Right cardiac atrium (tissue), 5 donors: ENCODE results near the gene SERPINA6. TPM values are rescaled to one million over a fixed set of nuclear protein-coding genes. Genes with fewer than 3 reads are reported as not detected.
"Not testable (repeated sequence)": the region's sequence is repeated elsewhere in the genome, so short reads cannot be mapped to it uniquely, and the experiment has no call there.

Source experiments
- ATAC-seq, 2 donors: fragments of 200-7000 bp; cut with Tn5 transposase; one replicate each; pipeline versions ENCODE4 v1.8.0 to v1.9.1; 2020; ENCODE audit warnings: moderate library complexity in 2 of 2, mild to moderate bottlenecking in 1 of 2
- DNase-seq, 3 donors: peaks; one replicate each; pipeline ENCODE4 v3.0.0-alpha.2; 2020
- H3K27ac ChIP-seq: one replicate; pipeline ENCODE4 v1.5.1; 2013; ENCODE audit warnings: mild to moderate bottlenecking, low read length, control low read depth, moderate library complexity
- H3K27me3 ChIP-seq: one replicate; pipeline ENCODE4 v1.6.1; 2013; ENCODE audit not compliant: control insufficient read depth, insufficient read depth
- H3K4me1 ChIP-seq: one replicate; pipeline ENCODE4 v1.6.1; 2013; ENCODE audit warnings: low read length; ENCODE audit not compliant: control insufficient read depth, insufficient read depth
- H3K4me3 ChIP-seq: one replicate; pipeline ENCODE4 v1.5.1; 2013; ENCODE audit warnings: low read length, control low read depth
- H3K9me3 ChIP-seq: one replicate; pipeline ENCODE4 v1.6.1; 2013; ENCODE audit warnings: low read length; ENCODE audit not compliant: control insufficient read depth
- WGBS: extraction: QIAGEN DNeasy Blood & Tissue Kit; methylation state at CpG from one replicate; pipeline ENCODE4 v1.1.7; 2013; 5-methylcytosine and 5-hydroxymethylcytosine counted together
- intact Hi-C, 4 donors: fragments of 100-400 bp; cut with DNase I; formaldehyde crosslinking; loops; one replicate each; pipeline versions ENCODE4 v1.11.0 to v1.14.0; 2022 to 2023
- polyA plus RNA-seq: library from polyadenylated mRNA; stranded (reverse); fragments of 200-250 nt; gene quantifications from one replicate; pipeline ENCODE4 v1.2.3, GENCODE V29; 2013
- total RNA-seq, 4 donors: library from RNA; stranded (reverse); fragmentation: NEBNext Ultra II Directional; extraction: Animal tissue kit (Norgen Biotek cat#: 25700); gene quantifications; one replicate each; pipeline ENCODE4 v1.2.1, GENCODE V29; 2021
- donor health status: healthy with polysubstance abuse.
- donor health status: DM: no; HTN: yes; CAD: no.
- donor health status: DM: no; HTN: no; CAD: no.
- donor health status: DM: no; HTN: yes; CAD: no; lungs with severe emphysema.
- donor health status: DM: yes; HTN: yes; CAD: no.

The SERPINA6 gene
- total and polyA plus RNA-seq, 5 donors = not detected

DNA sequence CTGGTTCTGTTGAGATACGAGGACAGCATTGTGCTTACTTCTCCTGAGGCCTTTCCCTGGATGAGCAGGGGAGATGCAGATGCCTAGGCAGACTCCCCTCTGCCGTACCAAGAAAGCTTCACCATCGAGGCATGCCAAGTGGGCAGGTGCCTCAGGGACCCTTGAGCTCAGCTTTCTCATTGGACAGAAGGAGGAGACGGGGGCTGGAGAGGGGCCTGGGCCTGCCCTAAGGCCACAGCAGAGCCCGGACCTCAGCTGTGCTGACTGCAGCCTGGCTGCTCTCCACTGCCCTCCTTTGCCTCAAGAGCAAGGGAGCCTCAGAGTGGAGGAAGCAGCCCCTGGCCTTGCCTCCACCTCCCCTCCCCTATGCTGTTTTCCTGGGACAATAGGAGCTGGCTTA, 41.8 kb upstream of the SERPINA6 start:
- WGBS = 52% methylated on average over 5 of the region's 5 CpGs
- intact Hi-C loops = no loop called here

DNA sequence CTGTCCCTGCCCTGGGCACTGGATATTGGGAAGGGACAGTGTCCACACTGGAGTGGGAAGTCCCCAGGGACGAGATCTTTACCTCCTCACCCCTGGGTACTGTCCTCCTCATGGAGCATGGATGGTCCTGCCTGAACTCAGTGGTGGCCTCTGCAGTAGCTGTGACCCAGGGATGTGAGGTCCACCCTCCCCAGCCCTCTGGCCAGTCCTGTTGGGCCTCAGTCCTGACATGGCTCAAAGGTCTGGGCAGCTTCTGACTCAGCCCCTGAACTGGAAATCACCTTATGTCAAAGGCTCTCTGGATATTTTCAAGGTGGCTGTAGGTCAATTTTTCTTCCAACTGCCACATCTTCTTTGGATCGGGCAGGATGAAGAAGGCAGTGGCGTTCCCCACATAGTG, 40.9 kb upstream of the SERPINA6 start:
- no peaks in the 10 kb centered on the region for H3K4me1 ChIP-seq
- 84% methylated on average over 3 of the region's 3 CpGs for WGBS
- H3K27me3 ChIP-seq = no peaks in the 10 kb centered on the region
- DNase-seq (no peak), ATAC-seq (no peak)
- no peak overlapping the region for H3K27ac ChIP-seq
- no peak overlapping the region for H3K4me3 ChIP-seq
- H3K9me3 ChIP-seq = no peaks in the 10 kb centered on the region
- intact Hi-C loops = no loop called here

More for the DNA sequence above, 41.8 kb upstream of the SERPINA6 start:
- no peaks in the 10 kb centered on the region for H3K4me1 ChIP-seq
- H3K27ac ChIP-seq = no peak overlapping the region
- DNase-seq = no peak
- H3K9me3 ChIP-seq = no peaks in the 10 kb centered on the region
- no peak overlapping the region for H3K4me3 ChIP-seq
- H3K27me3 ChIP-seq = no peaks in the 10 kb centered on the region
- ATAC-seq = no peak

DNA sequence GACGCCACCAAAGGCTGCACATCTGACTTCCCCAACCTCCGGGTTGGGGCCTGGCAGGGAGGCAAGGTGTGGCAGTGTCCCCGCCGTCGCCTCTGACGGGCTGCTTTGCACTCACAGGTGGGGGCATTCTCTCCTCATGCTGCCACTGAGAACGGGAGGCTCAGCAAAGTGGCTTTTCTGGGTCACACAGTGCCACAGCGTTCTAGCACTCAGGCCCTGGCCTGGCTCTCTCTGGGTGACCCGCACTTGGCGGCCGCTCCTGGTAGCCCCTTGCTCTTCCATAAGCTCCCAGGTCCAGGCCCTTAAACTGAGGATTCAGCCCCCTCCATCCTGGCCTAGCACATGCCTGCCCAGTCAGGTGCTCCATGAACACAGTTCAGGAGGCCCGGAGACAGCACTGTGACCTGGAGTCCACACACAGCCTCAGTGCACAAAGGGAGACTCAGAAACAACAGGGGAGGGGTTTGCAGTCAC, 40.1 kb upstream of the SERPINA6 start:
- no peak overlapping the region for H3K4me3 ChIP-seq
- no peak overlapping the region for H3K27ac ChIP-seq
- ATAC-seq (no peak), DNase-seq (no peak)
- no peaks in the 10 kb centered on the region for H3K9me3 ChIP-seq
- no peaks in the 10 kb centered on the region for H3K4me1 ChIP-seq
- H3K27me3 ChIP-seq = no peaks in the 10 kb centered on the region
- 78% methylated on average over 12 of the region's 12 CpGs for WGBS
- intact Hi-C loops = loop anchor here in 1 of 4 donors (1.0 kb wide), 1 partner anchor 17 kb away; no protein-coding TSS in a partner anchor

DNA sequence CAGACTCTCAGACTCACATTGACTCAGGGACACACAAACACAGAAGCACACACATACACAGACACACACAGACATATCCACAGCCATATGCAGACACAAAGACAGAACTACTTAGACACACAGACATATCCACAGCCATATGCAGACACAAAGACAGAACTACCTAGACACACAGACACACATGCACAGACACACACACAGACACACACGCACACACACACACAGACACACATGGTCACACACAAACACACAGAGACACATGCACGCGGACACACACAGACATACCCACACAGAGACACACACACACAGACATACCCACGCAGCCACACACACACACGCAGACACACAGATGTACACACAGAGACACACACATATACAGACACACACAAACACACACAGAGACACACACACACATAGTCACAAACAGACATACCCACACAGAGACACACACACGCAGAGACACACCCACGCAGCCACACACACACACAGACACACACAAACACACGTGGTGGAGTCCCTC, 39.5 kb upstream of the SERPINA6 start:
- WGBS = 77% methylated on average over 8 of the region's 8 CpGs
- H3K27ac ChIP-seq = no peak overlapping the region
- no peaks in the 10 kb centered on the region for H3K27me3 ChIP-seq
- H3K4me1 ChIP-seq = no peaks in the 10 kb centered on the region
- no peak for DNase-seq
- intact Hi-C loops = loop anchor here in 1 of 4 donors (1.0 kb wide), 1 partner anchor 18 kb away; no protein-coding TSS in a partner anchor
- no peak for ATAC-seq
- no peaks in the 10 kb centered on the region for H3K9me3 ChIP-seq
- H3K4me3 ChIP-seq = no peak overlapping the region

DNA sequence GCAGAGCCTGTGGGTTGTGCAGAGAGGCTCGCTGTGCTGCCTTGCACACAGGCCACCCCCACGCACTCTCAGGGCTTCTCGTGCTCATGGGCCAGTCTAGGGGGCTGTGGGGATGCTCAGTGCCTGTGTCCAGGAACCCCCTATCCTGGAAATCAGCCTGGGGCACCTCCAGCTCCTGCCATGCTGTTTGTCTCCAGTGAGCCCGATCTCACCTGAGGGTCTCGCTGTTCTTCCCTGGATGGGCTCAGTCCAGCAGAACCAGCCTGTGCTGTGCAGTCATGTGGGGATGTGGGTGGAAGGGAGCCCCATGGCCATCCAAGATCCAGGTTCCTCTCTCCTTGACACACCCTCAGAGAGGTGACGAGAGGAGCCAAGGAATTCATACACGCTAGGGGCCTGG, 38.5 kb upstream of the SERPINA6 start:
- intact Hi-C loops = no loop called here
- 87% methylated on average over 7 of the region's 7 CpGs for WGBS
- Histone ChIP-seq H3K27ac (no peak overlapping the region), H3K27me3 (no peaks in the 10 kb centered on the region), H3K4me1 (no peaks in the 10 kb centered on the region), H3K9me3 (no peaks in the 10 kb centered on the region), H3K4me3 (no peak overlapping the region)
- ATAC-seq (no peak), DNase-seq (no peak)

DNA sequence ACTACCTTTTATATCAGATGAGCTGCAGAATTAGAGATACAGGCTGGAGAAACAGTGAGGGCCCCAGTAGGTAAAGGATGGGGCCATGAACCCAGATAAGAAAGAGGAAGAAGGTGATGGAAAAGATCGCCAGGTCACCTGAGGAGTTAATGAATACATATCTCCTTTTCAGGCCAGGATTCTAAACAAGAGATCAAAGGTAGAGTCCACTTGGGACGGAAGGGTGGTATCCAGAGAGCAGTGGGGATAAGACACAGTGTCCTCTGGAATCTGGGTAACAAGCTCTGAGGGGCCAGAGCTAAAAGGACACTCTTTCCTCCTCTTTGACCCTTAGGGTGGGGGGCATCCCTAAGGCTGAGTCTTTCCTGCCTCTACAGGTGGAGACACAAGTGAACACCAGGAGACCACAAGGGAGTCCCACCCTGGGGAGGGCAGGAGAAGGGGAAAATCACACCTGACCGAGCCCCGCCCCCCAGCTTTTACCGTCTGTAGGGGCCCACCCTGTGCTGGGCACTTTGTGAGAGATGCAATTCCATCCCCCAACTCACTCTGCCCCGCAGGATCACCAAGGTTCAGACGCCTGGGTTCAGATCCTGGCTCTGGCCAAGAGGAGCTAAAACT, 37.9 kb upstream of the SERPINA6 start:
- Histone ChIP-seq H3K4me3 (no peak overlapping the region), H3K27ac (no peak overlapping the region), H3K4me1 (no peaks in the 10 kb centered on the region), H3K9me3 (no peaks in the 10 kb centered on the region), H3K27me3 (no peaks in the 10 kb centered on the region)
- 57% methylated on average over 7 of the region's 7 CpGs for WGBS
- DNase-seq (no peak), ATAC-seq (no peak)
- intact Hi-C loops = no loop called here

DNA sequence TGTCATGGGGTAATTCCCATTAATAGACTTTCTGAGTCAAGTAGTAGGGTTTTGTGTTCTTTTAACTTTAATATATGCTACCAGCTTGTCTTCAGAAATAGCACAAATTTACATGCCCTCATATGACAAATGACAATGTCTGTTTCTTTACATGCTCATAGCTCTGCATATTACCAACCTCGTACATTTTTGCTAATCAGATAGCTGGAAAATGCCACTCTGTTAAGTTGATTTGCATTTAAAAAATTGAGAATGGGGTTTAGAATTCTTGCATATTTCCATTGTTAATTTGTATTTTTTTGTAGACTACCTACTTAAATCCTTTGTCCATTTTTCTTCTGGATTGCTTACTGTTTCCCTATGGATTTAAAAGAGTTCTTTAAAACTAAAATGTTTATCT, 34.0 kb upstream of the SERPINA6 start:
- H3K4me1 ChIP-seq = no peaks in the 10 kb centered on the region
- no peak for ATAC-seq
- DNase-seq = no peak
- no peaks in the 10 kb centered on the region for H3K27me3 ChIP-seq
- WGBS = 38% methylated on average over 1 of the region's 1 CpG
- no peak overlapping the region for H3K4me3 ChIP-seq
- intact Hi-C loops = no loop called here
- no peaks in the 10 kb centered on the region for H3K9me3 ChIP-seq
- H3K27ac ChIP-seq = no peak overlapping the region

DNA sequence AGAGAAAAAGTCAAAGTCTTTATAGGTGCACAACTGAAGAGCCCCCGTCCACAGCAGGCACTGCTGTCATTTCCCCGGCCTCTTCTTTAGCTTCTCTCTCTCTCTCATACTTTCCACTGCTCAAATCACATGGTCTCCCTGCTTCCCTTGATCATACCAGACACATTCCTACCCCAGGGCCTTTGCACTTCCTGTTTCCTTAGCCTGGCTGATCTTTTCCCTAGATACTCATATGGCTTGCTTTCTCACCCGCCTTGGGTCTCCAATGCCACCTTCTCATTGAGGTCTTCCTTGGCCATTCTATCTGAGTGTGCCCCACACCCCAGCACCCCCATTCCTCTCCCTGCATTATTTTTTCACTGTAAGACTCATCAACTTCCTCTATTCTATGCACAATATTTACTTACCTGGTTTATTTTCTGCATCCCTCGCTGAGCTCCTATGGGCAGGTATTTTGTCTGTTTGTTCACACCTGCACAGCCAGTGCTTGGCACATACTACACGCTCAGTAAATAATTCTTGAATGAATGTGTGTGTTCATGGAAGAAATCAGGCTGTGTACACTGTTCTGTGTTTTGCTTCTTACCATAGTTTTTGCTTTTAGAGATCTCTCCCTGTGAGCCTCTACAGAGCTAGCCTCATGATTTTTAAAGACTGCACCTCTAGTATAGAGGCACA, 33.4 kb upstream of the SERPINA6 start:
- ATAC-seq = no peak
- Histone ChIP-seq H3K27me3 (no peaks in the 10 kb centered on the region), H3K4me3 (no peak overlapping the region), H3K9me3 (no peaks in the 10 kb centered on the region), H3K4me1 (no peaks in the 10 kb centered on the region), H3K27ac (no peak overlapping the region)
- intact Hi-C loops = no loop called here
- no peak for DNase-seq
- WGBS = 86% methylated on average over 5 of the region's 5 CpGs

DNA sequence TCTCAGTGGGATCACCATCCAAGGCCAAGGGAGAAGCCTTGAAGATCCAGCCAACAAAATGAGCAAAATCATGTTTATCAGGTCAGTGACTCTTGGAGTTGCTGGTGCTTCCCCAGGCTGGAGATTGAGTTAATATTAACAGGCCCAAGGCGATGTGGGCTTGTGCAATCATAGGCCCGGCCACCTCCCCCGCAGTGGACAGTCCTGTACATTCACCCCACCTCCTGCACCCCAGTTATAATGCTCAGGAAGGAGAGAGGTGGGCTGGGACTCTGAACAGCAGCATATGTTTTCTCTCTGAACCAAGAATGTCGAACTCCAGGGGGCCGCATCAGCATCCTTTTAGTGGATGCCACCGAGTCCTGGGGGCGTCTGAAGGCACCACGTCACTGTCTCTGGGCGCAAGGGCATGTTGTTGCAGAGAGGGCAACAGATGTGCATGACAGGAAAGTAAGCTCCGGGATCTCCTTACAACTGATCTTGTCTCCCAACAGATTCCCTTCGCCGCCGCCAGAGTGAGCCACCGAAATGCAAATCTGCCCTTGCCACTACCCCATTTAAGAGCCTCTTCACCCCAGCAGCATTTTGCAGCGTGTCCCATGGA, 32.2 kb upstream of the SERPINA6 start:
- Histone ChIP-seq H3K27me3 (no peaks in the 10 kb centered on the region), H3K9me3 (no peaks in the 10 kb centered on the region), H3K4me1 (no peaks in the 10 kb centered on the region), H3K4me3 (no peak overlapping the region), H3K27ac (no peak overlapping the region)
- intact Hi-C loops = no loop called here
- 22% methylated on average over 15 of the region's 15 CpGs for WGBS
- ATAC-seq = no peak
- peak; percentile 32 to 69 (median 67) for DNase-seq

DNA sequence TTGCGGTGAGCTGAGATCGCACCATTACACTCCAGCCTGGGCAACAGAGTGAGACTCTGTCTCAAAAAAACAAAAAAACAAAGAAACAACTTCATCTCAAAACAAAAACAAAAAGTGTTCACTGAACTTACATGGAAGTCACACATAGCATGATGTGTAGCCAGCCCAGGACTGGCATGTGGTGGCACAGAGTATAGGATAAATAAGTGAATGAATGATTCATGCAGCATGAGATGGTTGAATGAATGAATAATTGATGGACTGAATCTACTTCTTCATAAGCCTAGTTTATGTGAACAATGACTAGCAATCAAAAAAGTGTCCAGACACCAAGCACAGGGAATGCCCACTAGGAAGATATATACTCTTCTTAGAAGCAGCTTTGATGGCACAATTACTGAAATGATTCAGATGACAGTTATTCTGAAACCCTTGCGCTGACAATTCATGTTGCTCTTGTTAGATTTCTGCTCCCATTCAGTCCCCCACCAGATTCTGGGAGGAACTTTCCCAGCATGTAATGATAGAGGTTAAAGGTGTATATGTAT, 31.6 kb upstream of the SERPINA6 start:
- ATAC-seq (no peak), DNase-seq (no peak)
- Histone ChIP-seq H3K4me1 (no peaks in the 10 kb centered on the region), H3K9me3 (no peaks in the 10 kb centered on the region), H3K27ac (no peak overlapping the region), H3K27me3 (no peaks in the 10 kb centered on the region), H3K4me3 (no peak overlapping the region)
- intact Hi-C loops = no loop called here
- 95% methylated on average over 3 of the region's 3 CpGs for WGBS

DNA sequence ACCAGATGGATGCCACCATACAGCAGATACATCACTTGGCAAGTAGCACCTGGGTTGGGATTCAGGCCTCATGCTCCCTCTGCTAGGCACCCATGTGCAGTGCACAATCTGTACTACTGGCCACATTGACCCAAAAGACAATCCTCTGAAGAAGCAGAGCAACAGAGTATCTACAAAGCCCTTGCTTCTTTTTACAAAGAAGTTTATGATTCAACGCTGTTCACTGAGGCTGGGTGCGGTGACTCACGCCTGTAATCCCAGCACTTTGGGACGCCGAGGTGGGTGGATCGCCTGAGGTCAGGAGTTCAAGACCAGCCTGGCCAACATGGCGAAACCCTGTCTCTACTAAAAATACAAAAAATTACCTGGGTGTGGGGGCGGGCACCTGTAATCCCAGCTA, 31.1 kb upstream of the SERPINA6 start:
- H3K27ac ChIP-seq, H3K4me3 ChIP-seq, intact Hi-C loops, H3K4me1 ChIP-seq, H3K27me3 ChIP-seq, ATAC-seq, DNase-seq, H3K9me3 ChIP-seq: not testable (repeated sequence)
- WGBS = 92% methylated on average over 8 of the region's 8 CpGs
